Endothelial cell of umbilical vein (primary cell): ENCODE measurements around the gene STARD9. TPM values are rescaled to one million over a fixed set of nuclear protein-coding genes. Genes with fewer than 3 reads are reported as not detected.

Experiments used
- BruUV-seq: library from RNA; stranded (reverse); fragments of 400-500 nt; replicated peaks from 2 replicates; lab custom pipeline; 2021; lab: Mats Ljungman, UMichigan
- CTCF ChIA-PET: fragments of 300-600, 350-600 bp; sonication (Branson Sonifier 250); formaldehyde crosslinking; loops from one replicate; lab custom pipeline; 2021; ENCODE audit warnings: antibody characterized with exemption, inconsistent platforms; lab: Charles Lee
- POLR2A ChIA-PET: fragments of 300-600, 350-600 bp; sonication (Branson Sonifier 250); formaldehyde crosslinking; loops from one replicate; lab custom pipeline; 2021; ENCODE audit warnings: antibody characterized with exemption, inconsistent platforms; lab: Charles Lee
- DNase-seq: peaks from one replicate; pipeline ENCODE4 v3.0.0-alpha.2; 2011; ENCODE audit warnings: low read depth, low spot score
- FAIRE-seq: peaks from 2 replicates; lab custom pipeline; 2011; peaks lifted over from hg19 to GRCh38; lab: Jason Lieb, UNC
- H2AFZ ChIP-seq: 2 replicates; pipeline ENCODE4 v1.6.0; 2012; ENCODE audit warnings: low read depth, low read length, control low read depth, inconsistent platforms
- H3K27ac ChIP-seq: 2 replicates; pipeline ENCODE4 v1.5.1; 2011; ENCODE audit warnings: low read depth, mild to moderate bottlenecking, control low read depth, low read length, moderate library complexity; ENCODE audit not compliant: insufficient read depth
- H3K27me3 ChIP-seq, 2 experiments: 2 replicates each; pipeline versions ENCODE4 v1.6.0 to v1.6.1; 2011; ENCODE audit warnings: low read length in 2 of 2, mixed read lengths in 1 of 2; ENCODE audit not compliant: control insufficient read depth in 2 of 2, insufficient read depth in 2 of 2
- H3K36me3 ChIP-seq, 2 experiments: 2 replicates in 1 of 2; 3 replicates in 1 of 2; pipeline ENCODE4 v1.5.1; 2011; ENCODE audit warnings: low read length in 2 of 2, mild to moderate bottlenecking in 1 of 2, moderate library complexity in 1 of 2; ENCODE audit not compliant: control insufficient read depth in 2 of 2, insufficient read depth in 2 of 2; ENCODE audit errors: extremely low read depth in 1 of 2
- H3K4me1 ChIP-seq: 3 replicates; pipeline ENCODE4 v1.5.1; 2011; ENCODE audit warnings: mild to moderate bottlenecking, low read length; ENCODE audit not compliant: control insufficient read depth, insufficient read depth; ENCODE audit errors: extremely low read depth
- H3K4me2 ChIP-seq: 2 replicates; pipeline ENCODE4 v1.6.1; 2011; ENCODE audit warnings: low read length, control low read depth, mixed read lengths; ENCODE audit not compliant: insufficient read depth
- H3K4me3 ChIP-seq, 3 experiments: fragments of 200-600 bp in 1 of 3; sonication (generic), shearing (Covaris generic) in 1 of 3; replicated peaks in 1 of 3; 2 replicates each; pipeline ENCODE4 v1.5.1; 2011 to 2016; ENCODE audit warnings: control low read depth in 3 of 3, low read length in 3 of 3, mild to moderate bottlenecking in 2 of 3, inconsistent platforms in 1 of 3, low read depth in 1 of 3, moderate library complexity in 1 of 3; ENCODE audit not compliant: insufficient read depth in 1 of 3
- H3K79me2 ChIP-seq: 2 replicates; pipeline ENCODE4 v1.6.0; 2012; ENCODE audit warnings: low read length, inconsistent platforms; ENCODE audit not compliant: control insufficient read depth, insufficient read depth
- H3K9ac ChIP-seq: replicated peaks from 2 replicates; pipeline ENCODE3; 2011; ENCODE audit warnings: low read length, control low read depth; ENCODE audit not compliant: insufficient read depth; ENCODE audit errors: extremely low read depth
- H3K9me1 ChIP-seq: replicated peaks from 3 replicates; pipeline ENCODE4 v1.6.0; 2011; ENCODE audit warnings: mild to moderate bottlenecking, low read length; ENCODE audit not compliant: control insufficient read depth, insufficient read depth; ENCODE audit errors: extremely low read depth
- H3K9me3 ChIP-seq: replicated peaks from 2 replicates; pipeline ENCODE4 v1.5.1; 2012; ENCODE audit warnings: low read length, inconsistent platforms; ENCODE audit not compliant: control insufficient read depth, insufficient read depth
- H4K20me1 ChIP-seq: replicated peaks from 2 replicates; pipeline ENCODE3; 2011; ENCODE audit warnings: mild to moderate bottlenecking, low read length; ENCODE audit not compliant: control insufficient read depth, insufficient read depth; ENCODE audit errors: extremely low read depth
- CTCF ChIP-seq, 2 donors: IDR thresholded peaks; 1 replicate in 1 of 2; 2 replicates in 1 of 2; pipeline ENCODE4 v1.5.1; 2011; ENCODE audit warnings: low read length in 2 of 2, mild to moderate bottlenecking in 2 of 2, moderate library complexity in 2 of 2, control low read depth in 1 of 2, inconsistent platforms in 1 of 2, low read depth in 1 of 2; ENCODE audit not compliant: insufficient read depth in 1 of 2; ENCODE audit errors: extremely low read depth in 1 of 2
- EZH2 ChIP-seq: IDR thresholded peaks from 2 replicates; pipeline ENCODE4 v1.6.1; 2012; ENCODE audit warnings: borderline replicate concordance, low read depth, mild to moderate bottlenecking, moderate library complexity, low read length, inconsistent platforms; ENCODE audit not compliant: severe bottlenecking
- FOS ChIP-seq: IDR thresholded peaks from 2 replicates; pipeline ENCODE4 v1.6.1; 2011; ENCODE audit warnings: mild to moderate bottlenecking, low read length, moderate library complexity, borderline replicate concordance; ENCODE audit not compliant: insufficient read depth
- GATA2 ChIP-seq: IDR thresholded peaks from 2 replicates; pipeline ENCODE4 v1.7.0; 2011; ENCODE audit warnings: low read depth, mild to moderate bottlenecking, moderate library complexity, mixed read lengths, low read length; ENCODE audit not compliant: insufficient read length, insufficient read depth
- JUN ChIP-seq: IDR thresholded peaks from 2 replicates; pipeline ENCODE4 v1.6.1; 2011; ENCODE audit warnings: borderline replicate concordance, low read depth; ENCODE audit not compliant: insufficient read length, insufficient read depth
- MAX ChIP-seq: IDR thresholded peaks from 2 replicates; pipeline ENCODE4 v1.6.1; 2011; ENCODE audit not compliant: insufficient read depth, insufficient read length
- MYC ChIP-seq: IDR thresholded peaks from one replicate; pipeline ENCODE4 v1.6.1; 2011; ENCODE audit warnings: mild to moderate bottlenecking, low read depth, low read length
- POLR2A ChIP-seq: IDR thresholded peaks from 2 replicates; pipeline ENCODE4 v1.6.1; 2012; ENCODE audit warnings: low read depth, mild to moderate bottlenecking, control low read depth, low read length
- POLR2AphosphoS5 ChIP-seq: IDR thresholded peaks from 2 replicates; pipeline ENCODE4 v1.6.1; 2012; ENCODE audit warnings: low read depth, mild to moderate bottlenecking, control low read depth, low read length, moderate library complexity; ENCODE audit not compliant: insufficient read depth
- dilution Hi-C: fragments of 300-500 bp; cut with MboI; formaldehyde crosslinking; loops from one replicate; pipeline ENCODE4 v1.15.0; 2019; ENCODE audit warnings: low sequenced_read_pairs; ENCODE audit not compliant: extremely low pct_ligation_motif_present
- intact Hi-C: fragments of 100-400 bp; cut with micrococcal nuclease; formaldehyde crosslinking; loops from one replicate; pipeline ENCODE4 v1.10.0; 2022
- polyA plus RNA-seq, 4 experiments: library from polyadenylated mRNA; depleted of rRNA in 3 of 4; stranded (reverse) in 3 of 4; unstranded in 1 of 4; fragments of >200 nt; gene quantifications; 2 replicates each; pipeline versions ENCODE4 v1.2.1 to v1.2.3, GENCODE V29; 2011 to 2012; ENCODE audit warnings: missing spikeins in 1 of 4
- total RNA-seq: library from RNA; stranded (reverse); gene quantifications from 2 replicates; pipeline ENCODE4 v1.2.3, GENCODE V29; 2021

STARD9 gene
- total and polyA plus RNA-seq, 2 donors (not counting 3 experiments of a cell fraction or from before 2014, with no cell fraction given) = 4.6 to 17.5 TPM

- BruUV-seq = no TSS peak
- H4K20me1 ChIP-seq = no peaks in the 10 kb centered on the region
- TF ChIP-seq MAX = no peak
- TF ChIP-seq EZH2 = no peak
- no peak for TF ChIP-seq GATA2
- TF ChIP-seq POLR2A = no peak
- TF ChIP-seq JUN = no peak
- no peak for TF ChIP-seq FOS
- TF ChIP-seq MYC = no peak
- no peak for TF ChIP-seq CTCF (IDR thresholded peaks at IDR 0.05; ENCODE audit: extremely low read depth in 1 of 2, insufficient read depth in 1 of 2, low read depth in 1 of 2, low read length in 2 of 2)
- TF ChIP-seq POLR2AphosphoS5 = no peak
Measured at GRCh38 chr15:42670451-42670850, 95.0 kb downstream of the STARD9 start.

More at GRCh38 chr15:42670451-42670850, 95.0 kb downstream of the STARD9 start:
- Histone ChIP-seq H3K4me2 (no peak overlapping the region), H3K4me1 (no peaks in the 10 kb centered on the region), H2AFZ (no peak overlapping the region), H3K27ac (no peak overlapping the region), H3K9me1 (no peaks in the 10 kb centered on the region), H3K4me3 (no peak overlapping the region), H3K27me3 (no peaks in the 10 kb centered on the region), H3K9ac (no peak overlapping the region), H3K36me3 (peaks cover 0 to 7% of the 10 kb centered on the region in 2 experiments), H3K9me3 (no peaks in the 10 kb centered on the region), H3K79me2 (no peaks in the 10 kb centered on the region)
- dilution Hi-C loops (no loop called here), intact Hi-C loops (no loop called here)
- FAIRE-seq (no peak), DNase-seq (no peak)
- ChIA-PET CTCF (interaction anchor here (0.7 to 0.9 kb wide), 2 partner anchors 26 to 579 kb away, joined by 3 read pairs; no protein-coding TSS in a partner anchor), POLR2A (no interaction called here)
